Keratinocyte (primary cell): ENCODE measurements around the gene GID8.

Source experiments
- EZH2 ChIP-seq: IDR thresholded peaks from one replicate; pipeline ENCODE4 v1.6.1; 2012; ENCODE audit warnings: inconsistent platforms, mild to moderate bottlenecking, low read length, moderate library complexity
- TF ChIP-seq, protein P1 (sequence below), 3 experiments: IDR thresholded peaks in 1 of 3; conservative IDR thresholded peaks in 1 of 3; optimal IDR thresholded peaks in 1 of 3; 2 replicates in 2 of 3; 3 replicates in 1 of 3; pipeline versions ENCODE3 to v1.5.1; 2011; ENCODE audit warnings: low read length in 3 of 3, mild to moderate bottlenecking in 3 of 3, moderate library complexity in 2 of 3, control low read depth in 1 of 3, inconsistent platforms in 1 of 3; ENCODE audit not compliant: insufficient read depth in 2 of 3; ENCODE audit errors: extremely low read depth in 1 of 3

DNA sequence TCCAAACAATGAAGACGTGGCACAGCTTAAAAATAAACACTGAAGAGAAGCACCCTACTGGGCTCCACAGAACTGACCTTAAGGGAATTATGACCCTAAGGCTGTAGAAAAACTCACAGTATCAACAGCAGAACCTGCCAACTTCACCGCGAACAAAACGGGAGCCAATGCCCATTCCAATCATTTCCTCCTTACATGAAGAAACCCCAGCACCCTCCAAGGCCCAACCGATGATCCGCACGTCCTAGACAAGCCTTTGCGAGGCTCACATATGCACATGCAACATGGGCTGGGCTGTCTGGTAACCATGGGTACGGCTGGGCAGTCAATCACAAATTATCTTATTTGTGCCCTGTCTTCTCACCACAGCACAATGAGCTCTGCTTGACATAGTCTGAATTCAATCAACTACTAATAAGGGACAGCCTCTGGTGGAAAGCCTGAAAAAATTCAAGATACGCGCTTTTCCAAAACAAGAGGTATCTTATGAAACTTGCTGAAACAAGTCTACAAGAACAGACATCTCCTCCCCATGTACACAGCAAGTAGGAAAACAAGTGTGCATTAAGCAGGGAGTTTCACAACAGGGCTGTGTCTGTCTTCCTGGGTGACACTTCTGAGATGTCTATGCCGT is 13.4 kb upstream of the GID8 start:
- TF ChIP-seq, protein P1, sequence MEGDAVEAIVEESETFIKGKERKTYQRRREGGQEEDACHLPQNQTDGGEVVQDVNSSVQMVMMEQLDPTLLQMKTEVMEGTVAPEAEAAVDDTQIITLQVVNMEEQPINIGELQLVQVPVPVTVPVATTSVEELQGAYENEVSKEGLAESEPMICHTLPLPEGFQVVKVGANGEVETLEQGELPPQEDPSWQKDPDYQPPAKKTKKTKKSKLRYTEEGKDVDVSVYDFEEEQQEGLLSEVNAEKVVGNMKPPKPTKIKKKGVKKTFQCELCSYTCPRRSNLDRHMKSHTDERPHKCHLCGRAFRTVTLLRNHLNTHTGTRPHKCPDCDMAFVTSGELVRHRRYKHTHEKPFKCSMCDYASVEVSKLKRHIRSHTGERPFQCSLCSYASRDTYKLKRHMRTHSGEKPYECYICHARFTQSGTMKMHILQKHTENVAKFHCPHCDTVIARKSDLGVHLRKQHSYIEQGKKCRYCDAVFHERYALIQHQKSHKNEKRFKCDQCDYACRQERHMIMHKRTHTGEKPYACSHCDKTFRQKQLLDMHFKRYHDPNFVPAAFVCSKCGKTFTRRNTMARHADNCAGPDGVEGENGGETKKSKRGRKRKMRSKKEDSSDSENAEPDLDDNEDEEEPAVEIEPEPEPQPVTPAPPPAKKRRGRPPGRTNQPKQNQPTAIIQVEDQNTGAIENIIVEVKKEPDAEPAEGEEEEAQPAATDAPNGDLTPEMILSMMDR (optimal IDR thresholded peaks at IDR 0.05 in 1 of 3, IDR thresholded peaks at IDR 0.05 in 1 of 3, conservative IDR thresholded peaks at IDR 0.05 in 1 of 3; ENCODE audit: extremely low read depth in 1 of 3, insufficient read depth in 2 of 3, low read length in 3 of 3), result no peak
- no peak for TF ChIP-seq EZH2
